ENCODE results near the gene CRTAP.

GRCh38 chr3:33074217-33075067 lies 39.4 kb upstream of the CRTAP start:
- TF ChIP-seq, protein P1, sequence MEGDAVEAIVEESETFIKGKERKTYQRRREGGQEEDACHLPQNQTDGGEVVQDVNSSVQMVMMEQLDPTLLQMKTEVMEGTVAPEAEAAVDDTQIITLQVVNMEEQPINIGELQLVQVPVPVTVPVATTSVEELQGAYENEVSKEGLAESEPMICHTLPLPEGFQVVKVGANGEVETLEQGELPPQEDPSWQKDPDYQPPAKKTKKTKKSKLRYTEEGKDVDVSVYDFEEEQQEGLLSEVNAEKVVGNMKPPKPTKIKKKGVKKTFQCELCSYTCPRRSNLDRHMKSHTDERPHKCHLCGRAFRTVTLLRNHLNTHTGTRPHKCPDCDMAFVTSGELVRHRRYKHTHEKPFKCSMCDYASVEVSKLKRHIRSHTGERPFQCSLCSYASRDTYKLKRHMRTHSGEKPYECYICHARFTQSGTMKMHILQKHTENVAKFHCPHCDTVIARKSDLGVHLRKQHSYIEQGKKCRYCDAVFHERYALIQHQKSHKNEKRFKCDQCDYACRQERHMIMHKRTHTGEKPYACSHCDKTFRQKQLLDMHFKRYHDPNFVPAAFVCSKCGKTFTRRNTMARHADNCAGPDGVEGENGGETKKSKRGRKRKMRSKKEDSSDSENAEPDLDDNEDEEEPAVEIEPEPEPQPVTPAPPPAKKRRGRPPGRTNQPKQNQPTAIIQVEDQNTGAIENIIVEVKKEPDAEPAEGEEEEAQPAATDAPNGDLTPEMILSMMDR (IDR thresholded peaks at IDR 0.05 in 8 of 11, conservative IDR thresholded peaks at IDR 0.05 in 3 of 11) = peak; percentile 66 to 89 (median 86)
- TF ChIP-seq POLR2A (IDR thresholded peaks at IDR 0.05) = no peak
